GM12878 (cell line): ENCODE data around the gene SDK2.

ENCODE experiments used
- CHD2 ChIP-seq: IDR thresholded peaks from 2 replicates; pipeline ENCODE4 v1.6.1; 2011; ENCODE audit warnings: low read depth, low read length, improper control_type of control experiment, borderline replicate concordance
- FOXK2 ChIP-seq: fragments of 450-650 bp; IDR thresholded peaks from 2 replicates; pipeline ENCODE4 v1.6.1; 2017; ENCODE audit warnings: mild to moderate bottlenecking, moderate library complexity
- TARDBP ChIP-seq: IDR thresholded peaks from 2 replicates; pipeline ENCODE4 v1.6.1; 2016; ENCODE audit warnings: borderline replicate concordance
- TF ChIP-seq, protein P1 (sequence below), 3 experiments: IDR thresholded peaks in 2 of 3; conservative IDR thresholded peaks in 1 of 3; 2 replicates each; pipeline ENCODE4 v1.5.1; 2011; ENCODE audit warnings: low read depth in 3 of 3, low read length in 3 of 3, mild to moderate bottlenecking in 3 of 3, control low read depth in 2 of 3, moderate library complexity in 2 of 3, inconsistent platforms in 1 of 3, mixed read lengths in 1 of 3; ENCODE audit not compliant: control insufficient read depth in 2 of 3, insufficient read depth in 1 of 3; ENCODE audit errors: extremely low read depth in 1 of 3
- TF ChIP-seq, protein P2 (sequence below): IDR thresholded peaks from 2 replicates; pipeline ENCODE4 v1.6.1; 2012; ENCODE audit warnings: mild to moderate bottlenecking, low read depth, low read length
- TF ChIP-seq, protein P3 (sequence below): IDR thresholded peaks from 2 replicates; pipeline ENCODE4 v1.6.1; 2012; ENCODE audit warnings: low read depth, low read length, improper control_type of control experiment
- TF ChIP-seq, protein P4 (sequence below): fragments of 450-650 bp; formaldehyde crosslinking; IDR thresholded peaks from 2 replicates; pipeline ENCODE4 v1.5.0; 2022; ENCODE audit warnings: mild to moderate bottlenecking, missing genetic modification characterization

DNA sequence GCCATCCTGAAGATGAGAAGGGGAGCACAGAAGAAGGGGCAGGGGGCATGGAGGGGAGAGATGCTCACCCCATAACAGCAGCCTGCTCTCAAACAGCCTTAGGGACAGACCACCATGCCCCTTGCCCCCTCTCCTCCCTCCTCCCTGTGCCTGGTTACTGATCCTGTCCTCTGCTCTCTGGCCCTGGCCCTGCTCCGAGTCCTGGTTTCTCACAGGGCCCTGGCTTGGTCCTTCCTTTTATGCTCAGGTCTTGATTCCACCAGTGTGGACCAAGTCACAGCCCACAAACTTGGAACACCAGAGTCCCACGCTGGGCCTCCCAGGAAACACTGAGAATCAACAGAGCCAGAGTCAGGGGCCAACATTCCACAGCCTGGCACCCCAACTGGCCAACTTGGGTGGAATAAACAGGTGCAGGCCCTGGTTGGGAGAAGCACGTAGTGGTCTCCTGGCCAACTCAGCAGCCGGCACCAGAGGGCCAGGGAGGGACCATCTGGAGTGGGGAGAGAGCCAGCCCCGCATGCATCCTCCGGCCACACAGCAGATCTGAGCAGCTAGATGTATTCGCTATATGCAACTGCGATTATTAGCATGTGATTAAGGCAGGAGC lies 287.6 kb downstream of the SDK2 start:
- TF ChIP-seq FOXK2, result no peak
- no peak for TF ChIP-seq TARDBP
- TF ChIP-seq, protein P1, sequence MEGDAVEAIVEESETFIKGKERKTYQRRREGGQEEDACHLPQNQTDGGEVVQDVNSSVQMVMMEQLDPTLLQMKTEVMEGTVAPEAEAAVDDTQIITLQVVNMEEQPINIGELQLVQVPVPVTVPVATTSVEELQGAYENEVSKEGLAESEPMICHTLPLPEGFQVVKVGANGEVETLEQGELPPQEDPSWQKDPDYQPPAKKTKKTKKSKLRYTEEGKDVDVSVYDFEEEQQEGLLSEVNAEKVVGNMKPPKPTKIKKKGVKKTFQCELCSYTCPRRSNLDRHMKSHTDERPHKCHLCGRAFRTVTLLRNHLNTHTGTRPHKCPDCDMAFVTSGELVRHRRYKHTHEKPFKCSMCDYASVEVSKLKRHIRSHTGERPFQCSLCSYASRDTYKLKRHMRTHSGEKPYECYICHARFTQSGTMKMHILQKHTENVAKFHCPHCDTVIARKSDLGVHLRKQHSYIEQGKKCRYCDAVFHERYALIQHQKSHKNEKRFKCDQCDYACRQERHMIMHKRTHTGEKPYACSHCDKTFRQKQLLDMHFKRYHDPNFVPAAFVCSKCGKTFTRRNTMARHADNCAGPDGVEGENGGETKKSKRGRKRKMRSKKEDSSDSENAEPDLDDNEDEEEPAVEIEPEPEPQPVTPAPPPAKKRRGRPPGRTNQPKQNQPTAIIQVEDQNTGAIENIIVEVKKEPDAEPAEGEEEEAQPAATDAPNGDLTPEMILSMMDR (IDR thresholded peaks at IDR 0.05 in 2 of 3, conservative IDR thresholded peaks at IDR 0.05 in 1 of 3; ENCODE audit: control insufficient read depth in 2 of 3, extremely low read depth in 1 of 3, insufficient read depth in 1 of 3, low read depth in 3 of 3, low read length in 3 of 3), result no peak
- TF ChIP-seq CHD2, result no peak
- TF ChIP-seq, protein P2, sequence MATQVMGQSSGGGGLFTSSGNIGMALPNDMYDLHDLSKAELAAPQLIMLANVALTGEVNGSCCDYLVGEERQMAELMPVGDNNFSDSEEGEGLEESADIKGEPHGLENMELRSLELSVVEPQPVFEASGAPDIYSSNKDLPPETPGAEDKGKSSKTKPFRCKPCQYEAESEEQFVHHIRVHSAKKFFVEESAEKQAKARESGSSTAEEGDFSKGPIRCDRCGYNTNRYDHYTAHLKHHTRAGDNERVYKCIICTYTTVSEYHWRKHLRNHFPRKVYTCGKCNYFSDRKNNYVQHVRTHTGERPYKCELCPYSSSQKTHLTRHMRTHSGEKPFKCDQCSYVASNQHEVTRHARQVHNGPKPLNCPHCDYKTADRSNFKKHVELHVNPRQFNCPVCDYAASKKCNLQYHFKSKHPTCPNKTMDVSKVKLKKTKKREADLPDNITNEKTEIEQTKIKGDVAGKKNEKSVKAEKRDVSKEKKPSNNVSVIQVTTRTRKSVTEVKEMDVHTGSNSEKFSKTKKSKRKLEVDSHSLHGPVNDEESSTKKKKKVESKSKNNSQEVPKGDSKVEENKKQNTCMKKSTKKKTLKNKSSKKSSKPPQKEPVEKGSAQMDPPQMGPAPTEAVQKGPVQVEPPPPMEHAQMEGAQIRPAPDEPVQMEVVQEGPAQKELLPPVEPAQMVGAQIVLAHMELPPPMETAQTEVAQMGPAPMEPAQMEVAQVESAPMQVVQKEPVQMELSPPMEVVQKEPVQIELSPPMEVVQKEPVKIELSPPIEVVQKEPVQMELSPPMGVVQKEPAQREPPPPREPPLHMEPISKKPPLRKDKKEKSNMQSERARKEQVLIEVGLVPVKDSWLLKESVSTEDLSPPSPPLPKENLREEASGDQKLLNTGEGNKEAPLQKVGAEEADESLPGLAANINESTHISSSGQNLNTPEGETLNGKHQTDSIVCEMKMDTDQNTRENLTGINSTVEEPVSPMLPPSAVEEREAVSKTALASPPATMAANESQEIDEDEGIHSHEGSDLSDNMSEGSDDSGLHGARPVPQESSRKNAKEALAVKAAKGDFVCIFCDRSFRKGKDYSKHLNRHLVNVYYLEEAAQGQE, result no peak
- TF ChIP-seq, protein P3, sequence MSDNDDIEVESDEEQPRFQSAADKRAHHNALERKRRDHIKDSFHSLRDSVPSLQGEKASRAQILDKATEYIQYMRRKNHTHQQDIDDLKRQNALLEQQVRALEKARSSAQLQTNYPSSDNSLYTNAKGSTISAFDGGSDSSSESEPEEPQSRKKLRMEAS, result no peak
- TF ChIP-seq, protein P4, sequence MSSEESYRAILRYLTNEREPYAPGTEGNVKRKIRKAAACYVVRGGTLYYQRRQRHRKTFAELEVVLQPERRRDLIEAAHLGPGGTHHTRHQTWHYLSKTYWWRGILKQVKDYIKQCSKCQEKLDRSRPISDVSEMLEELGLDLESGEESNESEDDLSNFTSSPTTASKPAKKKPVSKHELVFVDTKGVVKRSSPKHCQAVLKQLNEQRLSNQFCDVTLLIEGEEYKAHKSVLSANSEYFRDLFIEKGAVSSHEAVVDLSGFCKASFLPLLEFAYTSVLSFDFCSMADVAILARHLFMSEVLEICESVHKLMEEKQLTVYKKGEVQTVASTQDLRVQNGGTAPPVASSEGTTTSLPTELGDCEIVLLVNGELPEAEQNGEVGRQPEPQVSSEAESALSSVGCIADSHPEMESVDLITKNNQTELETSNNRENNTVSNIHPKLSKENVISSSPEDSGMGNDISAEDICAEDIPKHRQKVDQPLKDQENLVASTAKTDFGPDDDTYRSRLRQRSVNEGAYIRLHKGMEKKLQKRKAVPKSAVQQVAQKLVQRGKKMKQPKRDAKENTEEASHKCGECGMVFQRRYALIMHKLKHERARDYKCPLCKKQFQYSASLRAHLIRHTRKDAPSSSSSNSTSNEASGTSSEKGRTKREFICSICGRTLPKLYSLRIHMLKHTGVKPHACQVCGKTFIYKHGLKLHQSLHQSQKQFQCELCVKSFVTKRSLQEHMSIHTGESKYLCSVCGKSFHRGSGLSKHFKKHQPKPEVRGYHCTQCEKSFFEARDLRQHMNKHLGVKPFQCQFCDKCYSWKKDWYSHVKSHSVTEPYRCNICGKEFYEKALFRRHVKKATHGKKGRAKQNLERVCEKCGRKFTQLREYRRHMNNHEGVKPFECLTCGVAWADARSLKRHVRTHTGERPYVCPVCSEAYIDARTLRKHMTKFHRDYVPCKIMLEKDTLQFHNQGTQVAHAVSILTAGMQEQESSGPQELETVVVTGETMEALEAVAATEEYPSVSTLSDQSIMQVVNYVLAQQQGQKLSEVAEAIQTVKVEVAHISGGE, result no peak
